ENCODE measurements around the gene LRCH1.

DNA sequence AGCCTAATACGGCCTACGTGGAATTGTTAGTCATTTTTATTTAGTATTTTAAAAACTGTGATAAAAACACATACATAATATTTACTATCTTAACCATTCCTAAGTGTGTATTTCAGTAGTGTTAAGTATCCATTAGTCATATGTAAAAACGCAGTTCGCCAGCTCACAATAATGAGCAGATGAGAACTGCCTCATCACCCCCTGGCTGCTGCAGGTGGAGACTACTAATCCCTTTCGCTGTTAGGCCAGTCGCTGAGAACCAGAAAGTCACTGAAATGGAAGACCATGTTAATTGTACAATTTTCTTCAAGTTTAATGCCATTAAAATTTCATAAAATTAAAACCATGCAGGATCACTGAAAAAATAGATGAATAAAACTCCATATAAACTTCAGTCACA lies 242.4 kb downstream of the LRCH1 start:
- TF ChIP-seq LEF1 (IDR thresholded peaks at IDR 0.05; ENCODE audit: borderline replicate concordance) (no peak), HDGF (IDR thresholded peaks at IDR 0.05; ENCODE audit: borderline replicate concordance) (no peak), NFRKB (IDR thresholded peaks at IDR 0.05) (no peak), FOXM1 (IDR thresholded peaks at IDR 0.05; ENCODE audit: borderline replicate concordance) (no peak), FOXA1 (IDR thresholded peaks at IDR 0.05) (no peak)

All from HEK293T (cell line).